Panc1 (cell line): ENCODE results near the gene SMC3. TPM values are rescaled to one million over a fixed set of nuclear protein-coding genes. Genes with fewer than 3 reads are reported as not detected.

ENCODE experiments used
- ATAC-seq: fragments of 200-7000 bp; cut with Tn5 transposase; 2 replicates; pipeline ENCODE4 v1.9.1; 2020; ENCODE audit warnings: mild to moderate bottlenecking, moderate library complexity
- BruUV-seq: library from RNA; stranded (reverse); fragments of 400-500 nt; replicated peaks from 2 replicates; lab custom pipeline; 2021; lab: Mats Ljungman, UMichigan
- CTCF ChIA-PET: fragments of 300-600 bp; sonication (Branson Sonifier 250); formaldehyde crosslinking; loops from one replicate; lab custom pipeline; 2022; ENCODE audit warnings: antibody characterized with exemption; lab: Charles Lee
- POLR2A ChIA-PET: fragments of 300-600 bp; sonication (Branson Sonifier 250); formaldehyde crosslinking; loops from one replicate; lab custom pipeline; 2022; ENCODE audit warnings: antibody characterized with exemption; lab: Charles Lee
- DNase-seq: peaks from one replicate; pipeline ENCODE4 v3.0.0-alpha.2; 2010; ENCODE audit warnings: low read depth, low spot score
- H3K27ac ChIP-seq: 2 replicates; pipeline ENCODE4 v1.5.1; 2011; ENCODE audit warnings: mild to moderate bottlenecking, low read length, inconsistent platforms
- H3K27me3 ChIP-seq: fragments of 200-500 bp; sonication (Bioruptor generic); 2 replicates; pipeline ENCODE4 v1.6.0; 2014; ENCODE audit warnings: low read length, inconsistent platforms; ENCODE audit not compliant: control insufficient read depth, insufficient read depth
- H3K36me3 ChIP-seq: fragments of 200-500 bp; sonication (Bioruptor generic); 2 replicates; pipeline ENCODE4 v1.5.1; 2014; ENCODE audit warnings: inconsistent platforms, mild to moderate bottlenecking, low read length, moderate library complexity; ENCODE audit not compliant: control insufficient read depth, insufficient read depth
- H3K4me1 ChIP-seq: 2 replicates; pipeline ENCODE4 v1.5.1; 2011; ENCODE audit warnings: inconsistent platforms, mild to moderate bottlenecking, low read length, moderate library complexity; ENCODE audit not compliant: control insufficient read depth, insufficient read depth
- H3K4me3 ChIP-seq, 2 experiments: 2 replicates each; pipeline ENCODE4 v1.5.1; 2011 to 2012; ENCODE audit warnings: low read depth in 2 of 2, low read length in 2 of 2, mild to moderate bottlenecking in 2 of 2, inconsistent platforms in 1 of 2, moderate library complexity in 1 of 2
- H3K9me3 ChIP-seq: fragments of 200-500 bp; sonication (Bioruptor generic); 2 replicates; pipeline ENCODE4 v1.5.1; 2014; ENCODE audit warnings: low read depth, mild to moderate bottlenecking, inconsistent platforms, low read length, moderate library complexity; ENCODE audit not compliant: control insufficient read depth, insufficient read depth
- CTCF ChIP-seq: fragments of 450-650 bp; IDR thresholded peaks from 2 replicates; pipeline ENCODE4 v1.5.1; 2017; ENCODE audit warnings: mild to moderate bottlenecking
- POLR2AphosphoS5 ChIP-seq: IDR thresholded peaks from 2 replicates; pipeline ENCODE4 v1.6.1; 2012; ENCODE audit warnings: mild to moderate bottlenecking, low read depth, low read length, moderate library complexity
- REST ChIP-seq, 2 experiments: IDR thresholded peaks; 2 replicates each; pipeline ENCODE4 v1.6.1; 2011 to 2012; ENCODE audit warnings: low read depth in 2 of 2, control low read depth in 1 of 2, low read length in 1 of 2, mild to moderate bottlenecking in 1 of 2, moderate library complexity in 1 of 2; ENCODE audit not compliant: insufficient read depth in 1 of 2
- SIN3A ChIP-seq: IDR thresholded peaks from 2 replicates; pipeline ENCODE4 v1.6.1; 2012; ENCODE audit warnings: low read depth, mild to moderate bottlenecking, low read length, moderate library complexity, borderline replicate concordance; ENCODE audit not compliant: insufficient read depth
- TCF7L2 ChIP-seq: IDR thresholded peaks from 2 replicates; pipeline ENCODE4 v1.6.1; 2011; ENCODE audit warnings: mild to moderate bottlenecking, low read depth, low read length, inconsistent platforms
- in situ Hi-C: cut with HindIII; loops from 2 replicates; pipeline ENCODE4 v1.10.0; 2016; ENCODE audit warnings: low sequenced_read_pairs, low pct_unique_long_range_greater_than_20kb
- intact Hi-C: fragments of 100-400 bp; cut with micrococcal nuclease; formaldehyde crosslinking; loops from one replicate; pipeline ENCODE4 v1.10.0; 2022; ENCODE audit not compliant: unreplicated experiment
- total RNA-seq: library from RNA; stranded (reverse); gene quantifications from one replicate; pipeline ENCODE4 v1.2.1, GENCODE V29; 2021; ENCODE audit not compliant: unreplicated experiment

SMC3 gene
- total RNA-seq, 1 experiment from 2014 or later = 71.2 TPM

- peaks cover 18% of the 10 kb centered on the region; the same call in 1 of the 2 replicates for H3K27me3 ChIP-seq
- H3K27ac ChIP-seq = no peak overlapping the region
- H3K4me3 ChIP-seq = no peak overlapping the region
- ChIA-PET CTCF (interaction anchor here (0.6 kb wide), 1 partner anchor 241 kb away, joined by 7 read pairs; the partner anchor contains the start of gene SMNDC1), POLR2A (no interaction called here)
- ATAC-seq (no peak), DNase-seq (no peak)
- H3K9me3 ChIP-seq = no peaks in the 10 kb centered on the region
- no peaks in the 10 kb centered on the region for H3K36me3 ChIP-seq
- intact Hi-C loops = loop anchor here (2.0 to 5.0 kb wide), 4 partner anchors 44 to 409 kb away; no protein-coding TSS in a partner anchor
- no peak for TF ChIP-seq REST (IDR thresholded peaks at IDR 0.05; ENCODE audit: insufficient read depth in 1 of 2, low read depth in 2 of 2, low read length in 1 of 2)
- no peak for TF ChIP-seq SIN3A
- no peaks in the 10 kb centered on the region for H3K4me1 ChIP-seq
- in situ Hi-C loops = no loop called here
- no TSS peak for BruUV-seq
Observed at GRCh38 chr10:110546077-110546476, 21.4 kb upstream of the SMC3 start.

- no peak for DNase-seq
- Histone ChIP-seq H3K27ac (no peak overlapping the region), H3K4me3 (no peak overlapping the region), H3K9me3 (no peaks in the 10 kb centered on the region), H3K27me3 (peaks cover 18% of the 10 kb centered on the region; the same call in 1 of the 2 replicates), H3K4me1 (no peaks in the 10 kb centered on the region), H3K36me3 (no peaks in the 10 kb centered on the region)
- no TSS peak for BruUV-seq
- in situ Hi-C loops (no loop called here), intact Hi-C loops (loop anchor here (1.0 to 5.0 kb wide), 5 partner anchors 44 to 409 kb away; no protein-coding TSS in a partner anchor)
- TF ChIP-seq POLR2AphosphoS5 = no peak
- TF ChIP-seq REST (IDR thresholded peaks at IDR 0.05; ENCODE audit: insufficient read depth in 1 of 2, low read depth in 2 of 2, low read length in 1 of 2) = no peak
- no peak for TF ChIP-seq SIN3A
- TF ChIP-seq TCF7L2 = no peak
- no peak for TF ChIP-seq CTCF
- no peak for ATAC-seq
- ChIA-PET POLR2A (interaction anchor here (0.5 to 0.6 kb wide), 2 partner anchors 205 to 562 kb away, joined by 3 read pairs; no protein-coding TSS in a partner anchor), CTCF (interaction anchor here (0.6 to 1.0 kb wide), 3 partner anchors 34 to 192 kb away, joined by 3 to 4 read pairs (median 3); no protein-coding TSS in a partner anchor)
Observed at GRCh38 chr10:110546499-110547110, 20.9 kb upstream of the SMC3 start.
